ENCODE results near the gene FAM107B. TPM values are rescaled to one million over a fixed set of nuclear protein-coding genes. Genes with fewer than 3 reads are reported as not detected.
A peak's percentile ranks its signal among the peaks of the same experiment; 100 is the strongest.

Gene FAM107B
- total RNA-seq, 5 donors from 2014 or later (not counting 1 experiment from before 2014, with no cell fraction given), result 175 to 298 (median 214) TPM

GRCh38 chr10:14649739-14650138 is 125.0 kb downstream of the FAM107B start:
- H3K4me3 Mint-ChIP-seq, result peak overlapping the region in 2 of 3 donors; percentile 15 to 78
- ChIA-PET CTCF (interaction anchor here in 1 of 2 donors (0.6 to 1.8 kb wide), 3 partner anchors 24 to 66 kb away, joined by 3 to 9 read pairs (median 3); no protein-coding TSS in a partner anchor), POLR2A (interaction anchor here (0.5 to 2.4 kb wide), 6 partner anchors 17 to 90 kb away, joined by 3 to 29 read pairs (median 3); no protein-coding TSS in a partner anchor)
- H3K9me3 Mint-ChIP-seq, result no peaks in the 10 kb centered on the region
- peak overlapping the region; percentile 99 for H3K27ac ChIP-seq (ENCODE audit: low read length)
- H3K9me3 ChIP-seq, result no peaks in the 10 kb centered on the region
- H3K4me1 Mint-ChIP-seq, result peaks cover 75 to 94% (median 93%) of the 10 kb centered on the region in 3 donors
- no peak overlapping the region for H3K4me3 ChIP-seq (ENCODE audit: control insufficient read depth in 1 of 2, extremely low read depth in 1 of 2, low read length in 1 of 2)
- H3K4me1 ChIP-seq (ENCODE audit: control insufficient read depth in 1 of 2, extremely low read depth in 1 of 2, insufficient read depth in 2 of 2, low read length in 2 of 2), result peaks cover 40 to 63% of the 10 kb centered on the region in 2 experiments
- no peaks in the 10 kb centered on the region for H3K27me3 ChIP-seq (replicated peaks in 1 of 2; ENCODE audit: control insufficient read depth in 2 of 2, extremely low read depth in 1 of 2, insufficient read depth in 2 of 2, low read length in 1 of 2)
- H3K27ac Mint-ChIP-seq, result peak overlapping the region; percentile 96 to 99
- no peaks in the 10 kb centered on the region for H3K36me3 ChIP-seq (ENCODE audit: control insufficient read depth in 2 of 2, extremely low read depth in 1 of 2, insufficient read depth in 1 of 2, low read length in 1 of 2)
- no peak for ATAC-seq (replicated peaks in 1 of 4)
- no peaks in the 10 kb centered on the region for H3K27me3 Mint-ChIP-seq
- no peaks in the 10 kb centered on the region for H3K36me3 Mint-ChIP-seq
- 100% methylated on average over 2 of the region's 4 CpGs for WGBS (ENCODE audit: insufficient coverage)
- no peak for DNase-seq

DNA sequence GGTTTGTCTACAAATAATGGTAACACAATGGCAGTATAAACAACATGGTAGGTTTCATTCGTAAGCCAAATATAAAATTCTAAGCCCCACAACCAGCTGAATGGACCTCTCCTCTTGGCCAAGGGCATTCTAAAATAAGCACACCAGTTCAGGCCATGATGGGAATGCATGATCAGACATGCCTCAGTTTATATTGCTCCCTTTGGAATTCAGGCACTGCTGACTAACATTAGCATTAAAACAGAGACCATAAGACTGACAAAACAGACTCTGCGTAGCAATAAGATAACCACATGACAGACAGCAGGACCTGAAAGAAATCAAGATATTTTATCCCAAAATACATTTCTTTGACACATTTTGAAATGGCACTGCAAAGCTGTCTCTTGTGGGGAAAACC is 125.8 kb downstream of the FAM107B start:
- ChIA-PET POLR2A (interaction anchor here (1.1 to 2.4 kb wide), 8 partner anchors 9 to 189 kb away, joined by 4 to 29 read pairs (median 6); partner anchors contain the start of genes CDNF (in 1 of the 2), HSPA14 (in 1 of the 2) and MSANTD7 (in 1 of the 2)), CTCF (interaction anchor here (0.9 to 1.8 kb wide), 3 partner anchors 61 to 105 kb away, joined by 3 to 9 read pairs (median 3); no protein-coding TSS in a partner anchor)
- H3K4me3 ChIP-seq (ENCODE audit: control insufficient read depth in 1 of 2, extremely low read depth in 1 of 2, low read length in 1 of 2), result no peak overlapping the region
- H3K4me3 Mint-ChIP-seq, result peak overlapping the region; percentile 78 to 85 (median 79)
- no peaks in the 10 kb centered on the region for H3K27me3 Mint-ChIP-seq
- no peaks in the 10 kb centered on the region for H3K36me3 ChIP-seq (ENCODE audit: control insufficient read depth in 2 of 2, extremely low read depth in 1 of 2, insufficient read depth in 1 of 2, low read length in 1 of 2)
- peak overlapping the region; percentile 96 to 99 for H3K27ac Mint-ChIP-seq
- H3K27ac ChIP-seq (ENCODE audit: low read length), result peak overlapping the region; percentile 99
- H3K9me3 Mint-ChIP-seq, result no peaks in the 10 kb centered on the region
- no peaks in the 10 kb centered on the region for H3K36me3 Mint-ChIP-seq
- ATAC-seq (replicated peaks in 1 of 4) (no peak), DNase-seq (peak in 1 of 35 experiments; percentile 8)
- H3K4me1 Mint-ChIP-seq, result peaks cover 68 to 89% (median 89%) of the 10 kb centered on the region in 3 donors
- no peaks in the 10 kb centered on the region for H3K9me3 ChIP-seq
- peaks cover 39 to 55% of the 10 kb centered on the region in 2 experiments for H3K4me1 ChIP-seq (ENCODE audit: control insufficient read depth in 1 of 2, extremely low read depth in 1 of 2, insufficient read depth in 2 of 2, low read length in 2 of 2)
- H3K27me3 ChIP-seq (replicated peaks in 1 of 2; ENCODE audit: control insufficient read depth in 2 of 2, extremely low read depth in 1 of 2, insufficient read depth in 2 of 2, low read length in 1 of 2), result no peaks in the 10 kb centered on the region
- no CpG with 5 or more reads among the region's 2 CpGs for WGBS (ENCODE audit: insufficient coverage)

- Mint-ChIP-seq H3K27ac (peak overlapping the region; percentile 96 to 99), H3K4me1 (peaks cover 61 to 82% (median 81%) of the 10 kb centered on the region in 3 donors), H3K9me3 (no peaks in the 10 kb centered on the region), H3K4me3 (peak overlapping the region; percentile 78 to 85 (median 79)), H3K27me3 (no peaks in the 10 kb centered on the region), H3K36me3 (no peaks in the 10 kb centered on the region)
- Histone ChIP-seq H3K27ac (ENCODE audit: low read length) (peak overlapping the region; percentile 99), H3K9me3 (no peaks in the 10 kb centered on the region), H3K27me3 (replicated peaks in 1 of 2; ENCODE audit: control insufficient read depth in 2 of 2, extremely low read depth in 1 of 2, insufficient read depth in 2 of 2, low read length in 1 of 2) (no peaks in the 10 kb centered on the region), H3K4me1 (ENCODE audit: control insufficient read depth in 1 of 2, extremely low read depth in 1 of 2, insufficient read depth in 2 of 2, low read length in 2 of 2) (peaks cover 32 to 48% of the 10 kb centered on the region in 2 experiments), H3K4me3 (ENCODE audit: control insufficient read depth in 1 of 2, extremely low read depth in 1 of 2, low read length in 1 of 2) (peak overlapping the region; percentile 39 to 75), H3K36me3 (ENCODE audit: control insufficient read depth in 2 of 2, extremely low read depth in 1 of 2, insufficient read depth in 1 of 2, low read length in 1 of 2) (no peaks in the 10 kb centered on the region)
- WGBS (ENCODE audit: insufficient coverage), result 0% methylated on average over 5 of the region's 15 CpGs
- ChIA-PET POLR2A (interaction anchor here (0.5 to 2.4 kb wide), 15 partner anchors 10 to 190 kb away, joined by 3 to 29 read pairs (median 5); partner anchors contain the start of genes CDNF (in 1 of the 2), HSPA14 (in 1 of the 2) and MSANTD7 (in 1 of the 2)), CTCF (interaction anchor here (0.7 to 1.8 kb wide), 5 partner anchors 60 to 463 kb away, joined by 3 to 9 read pairs (median 3); no protein-coding TSS in a partner anchor)
- peak; percentile 87 to 95 (median 92) for ATAC-seq (replicated peaks in 1 of 4)
- peak; percentile 39 to 88 (median 69) for DNase-seq
Measured at GRCh38 chr10:14648005-14648765, 126.5 kb downstream of the FAM107B start.

DNA sequence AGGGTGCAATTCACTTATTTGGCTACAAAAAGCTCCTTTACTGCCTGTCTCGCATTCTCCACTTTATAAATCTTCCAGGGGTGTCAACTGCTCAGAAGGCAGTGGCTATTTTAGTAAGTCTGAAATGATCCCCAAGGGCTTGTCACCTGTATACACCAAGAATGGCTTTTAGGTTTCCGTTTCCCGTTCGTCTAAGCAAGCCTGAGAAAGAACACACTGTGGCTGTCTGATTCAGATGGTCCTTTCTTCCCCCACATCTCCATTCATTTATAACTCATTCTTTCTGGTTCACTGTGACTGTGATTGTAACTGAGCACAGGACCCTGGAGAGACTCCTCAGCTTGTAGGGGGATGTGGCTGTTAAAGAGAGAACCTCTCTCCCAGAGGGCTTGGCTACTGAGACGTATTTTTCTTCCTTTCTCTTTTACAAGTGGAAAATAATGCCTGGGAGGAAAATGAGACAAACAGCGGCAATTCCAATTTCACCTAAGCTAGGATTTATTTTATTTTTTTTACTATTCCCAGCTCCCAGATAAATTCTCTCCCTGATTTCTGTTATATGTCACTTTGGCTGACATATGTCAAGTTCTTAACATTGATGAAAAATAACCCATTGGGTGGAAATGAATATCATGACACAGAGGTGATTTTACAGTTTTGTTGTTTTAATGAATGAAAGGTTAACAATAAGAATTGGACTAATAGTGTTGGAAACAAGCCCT is 129.3 kb downstream of the FAM107B start:
- peak overlapping the region; percentile 13 to 50 for H3K27ac Mint-ChIP-seq

GRCh38 chr10:14639637-14640036 is 135.1 kb downstream of the FAM107B start:
- DNase-seq (no peak), ATAC-seq (replicated peaks in 1 of 4) (no peak)
- ChIA-PET POLR2A (interaction anchor here (0.5 to 1.0 kb wide), 2 partner anchors 35 to 76 kb away, joined by 4 to 5 read pairs; no protein-coding TSS in a partner anchor), CTCF (interaction anchor here in 1 of 2 donors (0.6 kb wide), 1 partner anchor 127 kb away, joined by 4 read pairs; no protein-coding TSS in a partner anchor)
- no peaks in the 10 kb centered on the region for H3K27me3 Mint-ChIP-seq
- H3K36me3 Mint-ChIP-seq, result no peaks in the 10 kb centered on the region
- peaks cover 0 to 4% of the 10 kb centered on the region in 2 donors for H3K36me3 ChIP-seq (ENCODE audit: control insufficient read depth in 2 of 2, extremely low read depth in 1 of 2, insufficient read depth in 1 of 2, low read length in 1 of 2)
- H3K9me3 ChIP-seq, result no peaks in the 10 kb centered on the region
- peaks cover under 1 to 9% (median 7%) of the 10 kb centered on the region in 3 donors for H3K4me1 Mint-ChIP-seq
- no peak overlapping the region for H3K27ac ChIP-seq (ENCODE audit: low read length)
- 92% methylated on average over 3 of the region's 3 CpGs for whole genome bisulfite sequencing (ENCODE audit: insufficient coverage)
- no peaks in the 10 kb centered on the region for H3K27me3 ChIP-seq (replicated peaks in 1 of 2; ENCODE audit: control insufficient read depth in 2 of 2, extremely low read depth in 1 of 2, insufficient read depth in 2 of 2, low read length in 1 of 2)
- peak overlapping the region in 1 of 2 donors; percentile 0 for H3K27ac Mint-ChIP-seq
- no peak overlapping the region for H3K4me3 ChIP-seq (ENCODE audit: control insufficient read depth in 1 of 2, extremely low read depth in 1 of 2, low read length in 1 of 2)
- H3K9me3 Mint-ChIP-seq, result peaks cover 0 to 9% (median 7%) of the 10 kb centered on the region in 3 donors
- no peaks in the 10 kb centered on the region for H3K4me1 ChIP-seq (ENCODE audit: control insufficient read depth in 1 of 2, extremely low read depth in 1 of 2, insufficient read depth in 2 of 2, low read length in 2 of 2)
- no peak overlapping the region for H3K4me3 Mint-ChIP-seq

More for the DNA sequence above, 129.3 kb downstream of the FAM107B start:
- H3K9me3 Mint-ChIP-seq, result peaks cover 0 to 9% (median 7%) of the 10 kb centered on the region in 3 donors
- no peaks in the 10 kb centered on the region for H3K9me3 ChIP-seq
- H3K4me1 Mint-ChIP-seq, result peaks cover 44 to 56% (median 54%) of the 10 kb centered on the region in 3 donors
- no peak for DNase-seq
- H3K4me3 Mint-ChIP-seq, result peak overlapping the region in 1 of 3 donors; percentile 0
- H3K27ac ChIP-seq (ENCODE audit: low read length), result no peak overlapping the region
- 40% methylated on average over 3 of the region's 6 CpGs for WGBS (ENCODE audit: insufficient coverage)
- H3K27me3 ChIP-seq (replicated peaks in 1 of 2; ENCODE audit: control insufficient read depth in 2 of 2, extremely low read depth in 1 of 2, insufficient read depth in 2 of 2, low read length in 1 of 2), result no peaks in the 10 kb centered on the region
- peaks cover 23 to 28% of the 10 kb centered on the region in 2 experiments for H3K4me1 ChIP-seq (ENCODE audit: control insufficient read depth in 1 of 2, extremely low read depth in 1 of 2, insufficient read depth in 2 of 2, low read length in 2 of 2)
- H3K4me3 ChIP-seq (ENCODE audit: control insufficient read depth in 1 of 2, extremely low read depth in 1 of 2, low read length in 1 of 2), result no peak overlapping the region
- CTCF ChIA-PET, result no interaction called here
- POLR2A ChIA-PET, result interaction anchor here in 1 of 2 donors (0.8 to 1.2 kb wide), 2 partner anchors 57 to 91 kb away, joined by 3 read pairs; no protein-coding TSS in a partner anchor
- H3K36me3 Mint-ChIP-seq, result no peaks in the 10 kb centered on the region
- no peak for ATAC-seq (replicated peaks in 1 of 4)
- H3K36me3 ChIP-seq (ENCODE audit: control insufficient read depth in 2 of 2, extremely low read depth in 1 of 2, insufficient read depth in 1 of 2, low read length in 1 of 2), result no peaks in the 10 kb centered on the region
- H3K27me3 Mint-ChIP-seq, result no peaks in the 10 kb centered on the region

Data from T-cell (primary cell).